T-helper 1 cell (primary cell): Measurements from ENCODE around the gene EFHC1.
"Not testable (repeated sequence)": the region's sequence is repeated elsewhere in the genome, so short reads cannot be mapped to it uniquely, and the experiment has no call there.

Experiments
- DNase-seq, 5 donors: peaks; one replicate each; pipeline ENCODE4 v3.0.0-alpha.2; 2012 to 2020

EFHC1 gene

DNA sequence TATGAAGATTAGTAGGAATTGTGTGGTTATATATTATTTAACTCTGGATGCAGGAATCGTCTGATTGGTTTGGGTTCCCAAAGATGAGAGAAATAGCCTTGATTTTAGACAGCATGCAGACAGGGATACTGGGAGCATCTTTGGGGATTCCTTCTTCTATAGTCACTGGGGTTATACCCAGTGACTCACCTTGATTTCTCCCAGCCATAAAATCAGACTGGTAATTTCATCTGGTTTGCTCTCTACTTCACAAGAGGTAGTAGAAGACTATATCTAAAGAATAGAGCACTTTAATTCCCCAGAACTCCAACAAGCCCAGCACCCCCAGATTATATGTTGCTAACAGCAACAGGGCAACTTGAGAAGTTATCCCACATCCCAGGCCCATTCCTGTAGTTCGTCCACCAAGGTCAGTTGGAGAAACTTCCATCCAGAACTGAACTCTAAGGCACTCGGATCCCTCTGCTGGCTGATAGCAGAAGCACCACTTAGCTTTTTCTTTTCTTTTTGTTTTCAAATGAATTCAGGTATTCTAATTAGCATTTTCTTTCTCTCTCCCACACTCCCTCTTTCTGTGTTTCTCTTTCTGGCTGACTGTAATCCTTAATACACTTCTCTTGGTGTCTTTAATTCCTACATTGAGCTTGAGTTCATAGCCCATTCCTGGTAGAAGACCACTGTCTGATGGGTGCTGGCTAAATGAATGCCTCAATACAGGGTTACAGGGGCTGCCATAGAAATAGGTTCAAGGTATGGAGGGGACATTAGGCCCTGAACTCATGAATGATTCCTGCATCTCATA is 20.4 kb upstream of the EFHC1 start:
- peak in 1 of 5 donors; percentile 44 for DNase-seq

DNA sequence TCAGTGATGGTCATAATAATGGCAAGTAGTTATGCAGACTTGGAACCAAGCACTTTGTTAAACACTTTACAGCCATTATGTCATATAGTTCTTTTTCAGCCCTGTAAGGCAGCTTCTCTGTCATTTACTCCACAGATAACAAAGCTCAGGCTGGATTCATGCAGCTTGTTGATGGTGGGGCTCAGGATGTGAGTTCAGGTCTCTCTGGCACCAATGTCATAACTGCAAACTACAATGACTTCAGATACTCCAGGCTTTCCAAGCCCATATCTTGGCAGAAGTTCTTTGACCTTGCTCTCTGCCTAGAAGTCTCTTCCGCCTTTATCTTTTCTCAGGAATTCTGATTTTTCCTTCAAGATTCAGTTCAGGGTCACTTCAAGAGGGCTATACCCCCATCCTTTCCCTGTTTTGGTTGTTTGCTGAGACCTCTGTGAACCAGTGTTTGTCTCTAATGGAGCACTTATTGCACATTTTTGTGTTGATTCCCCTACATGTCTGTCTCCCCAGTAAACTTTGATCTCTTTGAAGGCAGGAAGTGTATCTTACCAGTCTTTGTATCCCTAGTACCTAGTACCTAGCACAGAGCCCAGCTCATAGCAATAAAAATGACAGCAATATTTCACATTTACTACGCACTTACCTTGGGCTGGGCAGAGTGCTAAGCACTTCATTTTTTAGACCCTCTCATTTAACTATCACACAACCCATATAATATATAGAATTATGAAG is 19.7 kb upstream of the EFHC1 start:
- no peak for DNase-seq

DNA sequence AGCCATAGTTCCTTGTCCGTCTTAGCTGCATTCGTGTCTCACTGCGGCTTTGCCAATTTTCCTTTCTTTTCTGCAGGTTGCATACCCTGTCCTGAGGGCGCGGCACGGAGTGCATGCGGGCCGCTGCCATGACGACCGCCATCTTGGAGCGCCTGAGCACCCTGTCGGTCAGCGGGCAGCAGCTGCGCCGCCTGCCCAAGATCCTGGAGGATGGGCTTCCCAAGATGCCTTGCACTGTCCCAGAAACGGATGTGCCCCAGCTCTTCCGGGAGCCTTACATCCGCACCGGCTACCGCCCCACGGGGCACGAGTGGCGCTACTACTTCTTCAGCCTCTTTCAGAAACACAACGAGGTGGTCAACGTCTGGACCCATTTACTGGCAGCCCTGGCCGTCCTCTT is 17.1 kb upstream of the EFHC1 start:
- no peak for DNase-seq

DNA sequence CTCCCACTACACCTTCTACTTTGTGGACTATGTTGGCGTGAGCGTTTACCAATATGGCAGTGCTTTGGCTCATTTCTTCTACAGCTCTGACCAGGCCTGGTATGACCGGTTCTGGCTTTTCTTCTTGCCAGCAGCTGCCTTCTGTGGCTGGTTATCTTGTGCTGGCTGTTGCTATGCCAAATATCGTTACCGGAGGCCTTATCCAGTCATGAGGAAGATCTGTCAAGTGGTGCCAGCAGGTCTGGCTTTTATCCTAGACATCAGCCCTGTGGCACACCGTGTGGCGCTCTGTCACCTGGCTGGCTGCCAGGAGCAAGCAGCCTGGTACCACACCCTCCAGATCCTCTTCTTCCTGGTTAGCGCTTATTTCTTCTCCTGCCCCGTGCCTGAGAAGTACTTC is 16.5 kb upstream of the EFHC1 start:
- no peak for DNase-seq

DNA sequence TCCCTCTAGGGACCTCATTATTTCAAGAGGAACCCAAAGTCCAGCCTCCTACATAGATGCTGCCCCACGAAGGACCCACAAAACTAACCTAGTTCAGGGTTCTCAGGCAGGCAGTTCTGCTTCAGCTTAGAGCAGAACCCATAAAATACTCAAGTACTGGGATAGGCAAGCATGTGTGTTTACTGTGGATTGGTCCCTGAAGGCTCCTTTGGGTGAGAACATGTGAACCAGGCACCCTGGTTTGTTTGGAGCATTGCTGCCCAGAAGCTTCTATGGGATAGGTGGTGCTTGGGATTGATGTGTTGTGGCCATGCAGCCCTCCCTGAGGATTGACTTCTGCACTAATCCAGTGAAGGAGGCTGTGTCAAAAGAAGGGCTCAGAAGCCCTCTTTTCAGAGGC is 14.9 kb upstream of the EFHC1 start:
- no peak for DNase-seq

DNA sequence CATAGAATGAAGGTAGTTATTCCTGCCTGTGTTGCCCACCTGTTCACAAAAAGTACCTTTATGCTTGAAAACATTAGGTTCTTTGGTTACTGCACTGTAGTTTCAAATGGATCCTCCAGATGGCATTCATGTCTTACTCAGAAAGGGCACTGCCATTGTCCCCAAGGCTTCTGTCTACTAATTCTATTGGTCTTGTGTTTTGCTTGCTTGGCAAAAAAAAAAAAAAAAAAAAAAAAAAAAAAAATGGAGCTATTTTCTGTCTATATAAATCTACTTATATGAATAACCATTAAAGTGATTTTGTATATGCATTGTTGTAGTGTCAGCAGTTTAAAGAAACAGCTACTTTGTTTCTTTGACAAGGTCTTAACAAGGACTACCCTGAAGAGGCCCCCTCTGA is 12.7 kb upstream of the EFHC1 start:
- peak in 1 of 5 donors; percentile 44 for DNase-seq

DNA sequence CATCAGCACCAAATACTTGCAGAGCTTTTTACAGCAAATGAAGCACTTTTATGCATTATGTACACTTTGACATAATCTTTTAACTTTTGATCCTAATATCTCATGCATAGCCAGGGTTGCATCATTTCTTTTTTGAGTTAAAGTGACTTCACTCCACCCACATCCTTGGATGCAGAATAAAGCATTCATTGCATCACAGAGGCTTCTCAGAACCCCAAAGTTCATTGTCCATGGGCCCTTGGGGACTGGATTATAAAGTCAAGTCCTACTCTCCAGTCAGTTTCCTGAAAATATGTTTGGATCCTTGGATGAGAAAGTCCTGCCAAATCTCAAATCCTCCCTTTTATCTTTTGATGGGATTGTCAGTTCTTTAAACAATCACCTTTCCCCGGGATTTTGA is 10.6 kb upstream of the EFHC1 start:
- no peak for DNase-seq

DNA sequence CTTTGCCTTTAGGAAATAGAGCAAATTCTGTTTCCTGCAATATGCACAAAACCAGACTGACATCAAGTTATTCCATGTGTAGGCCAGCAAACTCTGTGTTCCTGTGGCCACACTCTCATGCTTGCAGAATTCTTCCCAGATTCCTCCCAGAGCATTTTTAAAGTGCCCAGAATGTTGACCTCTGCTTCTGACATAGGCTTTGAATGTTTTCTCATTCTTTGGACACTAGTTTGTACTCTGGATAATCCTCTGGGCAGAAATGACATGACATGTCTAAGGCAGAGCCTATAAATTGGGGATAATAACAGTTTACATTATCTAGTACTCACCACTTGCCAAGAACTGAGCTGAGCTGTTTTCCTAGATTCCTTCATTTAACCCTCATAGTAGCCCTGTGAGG is 9.2 kb upstream of the EFHC1 start:
- DNase-seq = no peak

DNA sequence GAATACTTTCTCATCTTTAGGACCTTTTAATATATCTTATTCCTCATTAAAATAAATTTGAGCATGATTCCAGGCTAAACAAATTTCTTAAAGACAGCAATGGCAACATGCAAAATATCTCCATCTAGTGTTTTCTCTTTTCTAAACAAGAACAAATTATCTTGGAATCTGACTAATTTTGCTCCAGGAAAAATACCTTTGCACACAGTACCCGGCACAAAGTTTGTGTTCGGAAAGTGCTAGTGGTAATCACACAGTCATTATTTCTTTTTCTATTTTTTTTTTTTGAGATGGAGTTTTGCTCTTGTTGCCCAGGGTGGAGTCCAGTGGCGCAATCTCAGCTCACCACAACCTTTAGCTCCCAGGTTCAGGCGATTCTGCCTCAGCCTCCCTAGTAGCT is 8.2 kb upstream of the EFHC1 start:
- no peak for DNase-seq

DNA sequence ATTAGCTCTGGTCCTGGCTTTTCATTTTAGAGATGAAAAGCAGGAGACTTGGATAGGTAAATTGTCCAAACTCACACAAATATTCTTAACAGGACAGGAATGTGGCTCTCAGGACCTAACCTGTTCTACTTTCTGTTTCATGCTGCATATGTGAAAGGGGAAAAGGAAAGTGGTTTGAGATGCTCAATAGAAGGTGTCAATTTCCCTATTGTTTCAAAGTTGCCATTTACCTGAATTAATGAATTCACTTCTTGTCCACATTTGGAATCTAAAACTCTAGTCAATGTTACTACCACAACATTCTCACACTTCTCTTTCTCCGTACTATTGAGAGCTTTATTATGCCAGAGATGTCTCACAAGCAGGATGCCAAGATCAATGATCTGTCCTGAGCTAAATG is 4.8 kb upstream of the EFHC1 start:
- DNase-seq = no peak

DNA sequence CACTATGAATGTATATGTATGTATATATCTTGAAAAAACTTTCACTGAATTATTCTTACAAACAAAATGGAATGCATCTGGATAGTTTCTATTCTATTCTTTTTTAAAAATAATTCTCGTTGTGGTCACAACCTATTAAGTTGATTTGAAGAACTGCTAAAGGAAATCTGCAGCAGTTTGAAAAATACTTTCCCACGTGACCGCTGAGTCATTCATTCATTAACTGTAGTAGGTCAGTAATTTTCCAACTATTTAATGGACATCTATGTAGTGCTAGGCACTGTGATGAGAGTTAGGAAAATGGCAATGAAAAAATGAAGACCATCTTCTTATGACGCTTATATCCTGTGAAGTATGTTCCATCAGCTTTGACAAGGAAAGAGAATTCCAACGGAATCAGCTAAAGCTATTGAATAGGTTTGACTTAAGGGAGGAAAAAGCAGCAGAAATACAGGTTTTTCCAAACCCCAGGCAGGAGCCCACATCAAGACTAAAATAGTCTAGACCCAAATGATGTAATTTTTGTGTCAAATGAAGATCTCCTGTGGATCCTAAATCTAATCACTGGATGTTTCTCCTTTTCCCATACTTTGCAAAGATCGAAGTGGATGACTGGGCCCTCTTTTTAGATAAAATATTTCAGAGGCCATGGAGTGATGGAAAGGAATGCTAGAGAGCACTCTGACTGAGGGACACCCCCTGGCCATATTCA is 4.1 kb upstream of the EFHC1 start:
- no peak for DNase-seq

DNA sequence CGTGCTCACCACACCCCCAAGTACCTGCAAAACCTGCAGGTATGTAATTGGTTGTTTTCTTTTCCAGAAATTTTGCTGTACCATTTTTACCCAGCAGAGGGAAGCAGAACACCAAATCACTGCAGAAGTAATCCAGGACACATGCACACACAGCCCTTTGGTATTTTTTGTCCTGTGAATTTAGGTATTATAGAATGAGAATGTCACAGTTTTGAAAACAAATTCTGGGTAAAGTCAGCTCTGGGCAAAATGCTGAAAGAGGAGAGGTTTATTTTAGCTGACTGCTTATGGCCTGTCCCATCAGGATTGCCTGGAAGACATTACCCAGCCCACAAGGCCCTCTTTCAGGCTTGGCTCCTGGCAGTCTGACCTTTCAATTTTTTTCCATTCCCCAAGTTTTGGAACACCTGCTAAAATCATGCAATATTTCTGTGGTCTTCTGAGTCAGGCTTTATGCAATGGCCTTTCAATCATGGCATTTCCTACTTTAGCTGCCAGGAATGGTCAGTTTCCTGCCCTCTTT is 3.5 kb upstream of the EFHC1 start:
- DNase-seq = peak in 3 of 5 donors; percentile 13 to 66 (median 34)

DNA sequence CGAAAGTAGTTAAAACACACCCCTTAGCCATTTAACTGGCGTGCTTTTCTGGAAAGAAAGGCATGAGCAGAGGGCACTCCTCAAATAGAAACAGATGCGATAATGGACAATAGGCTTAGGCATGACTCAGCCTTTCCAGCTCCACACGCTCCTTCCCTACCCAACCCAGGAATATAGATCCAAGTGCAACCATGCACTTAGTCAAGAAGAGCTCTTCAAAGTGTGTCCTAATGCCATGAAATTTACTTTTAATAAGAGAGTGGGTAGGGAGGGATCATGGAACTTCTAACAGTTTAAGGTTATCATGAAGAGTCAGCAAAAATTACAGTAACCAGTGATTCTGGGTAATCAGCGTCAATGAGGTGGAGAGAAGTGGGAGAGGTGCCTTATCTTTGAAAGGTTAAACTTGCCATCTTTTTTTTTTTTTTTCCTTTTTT is 2.4 kb upstream of the EFHC1 start:
- DNase-seq = no peak

DNA sequence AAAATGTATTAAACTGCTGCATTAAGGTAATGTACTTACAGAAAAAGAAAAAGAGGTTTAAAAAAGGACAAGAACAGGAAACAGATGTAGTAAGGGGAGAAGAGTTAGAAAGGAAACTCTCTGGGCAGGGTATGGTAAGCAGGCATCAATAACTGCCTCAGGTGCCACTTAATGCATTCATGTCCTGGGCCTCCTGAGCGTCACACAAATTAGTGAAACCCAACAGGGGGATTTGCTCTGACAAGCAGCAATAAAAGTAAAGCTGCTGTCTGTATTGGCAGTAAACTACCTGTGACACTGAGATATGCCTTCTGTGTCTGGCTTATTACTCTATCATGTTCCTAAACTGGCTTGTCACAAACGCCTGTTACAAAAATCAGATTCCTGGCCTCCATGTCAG is 1.5 kb upstream of the EFHC1 start:
- DNase-seq = no peak

DNA sequence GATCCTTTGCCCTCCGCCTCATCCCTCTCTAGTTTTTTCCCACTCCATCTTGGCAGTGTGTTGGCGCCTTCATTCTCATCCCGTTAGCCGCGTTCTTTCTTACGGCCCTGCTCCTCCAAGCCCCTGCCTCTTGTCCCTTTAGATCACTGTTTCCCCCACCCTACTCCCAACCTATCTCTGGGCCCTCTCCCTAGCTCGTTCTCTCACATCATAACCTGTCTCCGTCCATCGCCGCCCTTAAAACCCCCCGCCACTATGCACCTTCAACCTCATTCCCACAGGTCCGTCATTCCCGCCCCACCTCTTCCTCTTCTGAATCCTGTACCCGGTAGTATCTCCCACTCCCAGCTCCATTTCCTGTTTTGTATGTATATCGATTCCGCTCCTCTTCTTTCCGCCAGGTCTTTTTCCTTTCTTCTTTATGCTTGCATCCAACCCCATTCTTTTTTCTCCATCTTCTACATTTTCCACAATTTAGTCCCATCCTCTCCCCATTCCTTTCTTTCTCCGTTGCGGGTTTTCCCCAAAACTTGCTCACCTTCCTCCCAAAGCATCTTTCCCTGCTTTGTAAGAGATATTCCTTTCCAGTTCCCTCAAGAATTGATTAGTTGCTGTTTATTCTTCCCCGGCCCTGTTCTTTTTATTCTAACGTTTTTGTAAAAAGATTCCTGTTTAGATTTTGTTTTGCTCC is 671 bp downstream of the EFHC1 start:
- DNase-seq = no peak

DNA sequence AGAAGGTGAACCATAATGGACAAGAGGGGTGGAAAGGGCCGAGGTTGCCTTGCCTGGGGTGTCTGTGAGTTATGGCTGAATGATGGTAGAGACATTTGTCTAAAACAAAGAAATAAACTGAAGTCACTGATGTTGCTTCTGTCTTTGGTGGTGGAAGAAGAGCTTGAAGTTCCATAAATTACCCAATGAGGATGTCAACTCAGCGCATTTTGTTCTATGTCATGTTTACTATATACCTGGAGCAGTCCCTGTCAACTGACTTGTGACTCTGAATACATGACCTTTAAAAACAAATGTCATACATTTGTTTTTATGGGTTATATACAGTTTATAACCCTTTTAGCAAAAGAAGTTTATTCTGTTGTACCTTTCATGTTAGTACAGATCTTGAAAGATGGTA is 2.0 kb downstream of the EFHC1 start:
- no peak for DNase-seq

DNA sequence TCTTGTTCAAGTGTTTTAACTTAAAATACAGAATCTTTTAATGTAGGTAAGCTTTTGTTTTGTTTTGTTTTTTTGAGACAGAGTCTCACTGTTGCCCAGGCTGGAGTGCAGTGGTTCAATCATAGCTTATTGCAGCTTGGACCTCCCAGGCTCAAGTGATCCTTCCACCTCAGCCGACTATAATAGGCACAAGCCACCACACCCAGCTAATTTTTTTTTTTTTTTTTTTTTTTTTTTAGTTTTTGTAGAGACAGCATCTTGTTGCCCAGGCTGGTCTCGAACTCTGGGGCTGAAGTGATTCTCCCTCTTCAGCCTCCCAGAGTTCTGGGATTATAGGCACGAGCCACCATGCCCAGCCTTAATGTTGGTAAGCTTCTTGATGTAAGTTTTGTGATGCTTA is 3.3 kb downstream of the EFHC1 start:
- no peak for DNase-seq

DNA sequence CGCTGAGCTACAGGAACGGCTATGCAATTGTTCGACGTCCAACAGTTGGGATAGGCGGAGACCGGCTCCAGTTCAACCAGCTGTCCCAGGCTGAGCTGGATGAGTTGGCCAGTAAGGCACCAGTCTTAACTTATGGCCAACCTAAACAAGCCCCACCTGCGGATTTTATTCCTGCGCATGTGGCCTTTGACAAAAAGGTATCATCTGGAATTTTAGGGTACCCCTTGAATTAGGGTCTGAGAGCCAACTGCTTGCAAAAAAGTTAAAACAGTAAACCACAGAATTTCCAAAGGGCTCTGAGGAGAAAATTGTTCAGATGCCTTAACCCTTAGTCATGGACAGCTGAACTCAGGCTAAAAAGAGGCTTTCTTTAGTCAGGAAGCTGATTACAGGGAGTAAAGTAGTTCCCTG is 3.8 kb downstream of the EFHC1 start:
- no peak for DNase-seq

DNA sequence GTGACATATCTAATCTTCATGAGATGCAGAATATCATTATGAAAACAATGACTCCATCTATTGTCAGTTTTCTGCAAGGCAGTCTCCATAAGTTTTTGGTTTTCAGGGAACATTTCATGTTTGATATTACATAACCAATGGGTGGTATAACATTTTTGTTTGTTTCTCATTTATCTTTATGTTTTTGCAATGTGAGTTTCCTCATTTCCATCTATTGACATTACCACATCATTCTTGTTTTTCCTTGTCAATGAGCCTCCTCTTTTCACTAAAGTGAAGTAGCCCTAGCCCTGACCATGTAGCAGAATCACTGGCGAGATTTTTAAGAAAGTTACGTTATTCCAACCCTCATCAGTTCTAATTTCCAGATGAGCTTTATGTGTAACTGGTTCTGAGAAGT is 4.4 kb downstream of the EFHC1 start:
- DNase-seq = no peak

DNA sequence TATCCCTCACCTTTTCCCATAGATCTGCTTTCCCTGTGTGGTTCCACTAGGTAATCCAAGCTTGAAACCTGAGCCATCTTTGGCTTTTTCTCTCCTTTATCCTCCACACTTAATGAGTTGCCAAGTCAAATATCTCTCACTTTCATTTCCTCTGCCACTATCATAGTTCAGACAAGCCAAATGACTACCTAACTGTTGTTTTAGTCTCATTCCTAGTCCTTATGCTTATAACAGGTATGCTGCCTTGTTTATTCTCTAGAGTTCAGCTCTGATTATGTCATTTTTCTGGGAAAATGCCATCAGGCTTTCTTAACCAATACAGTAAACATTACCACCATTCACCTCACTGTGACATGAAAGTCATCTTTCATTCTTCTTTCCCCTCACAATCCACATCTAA is 6.5 kb downstream of the EFHC1 start:
- no peak for DNase-seq

DNA sequence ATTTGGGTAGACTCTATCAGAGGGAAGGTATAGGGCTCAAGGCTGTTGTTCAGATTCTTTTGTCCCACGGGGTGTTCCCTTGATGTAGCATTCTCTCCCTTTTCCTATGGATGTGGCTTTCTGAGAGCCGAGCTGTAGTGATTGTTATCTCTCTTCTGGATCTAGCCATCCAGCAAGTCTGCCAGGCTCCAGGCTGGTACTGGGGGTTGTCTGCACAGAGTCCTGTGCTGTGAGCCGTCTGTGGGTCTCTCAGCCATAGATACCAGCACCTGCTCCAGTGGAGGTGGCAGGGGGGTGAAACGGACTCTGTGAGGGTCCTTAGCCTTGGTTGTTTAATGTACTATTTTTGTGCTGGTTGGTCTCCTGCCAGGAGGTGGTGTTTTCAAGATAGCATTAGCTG is 13.2 kb downstream of the EFHC1 start:
- DNase-seq = not testable (repeated sequence)

DNA sequence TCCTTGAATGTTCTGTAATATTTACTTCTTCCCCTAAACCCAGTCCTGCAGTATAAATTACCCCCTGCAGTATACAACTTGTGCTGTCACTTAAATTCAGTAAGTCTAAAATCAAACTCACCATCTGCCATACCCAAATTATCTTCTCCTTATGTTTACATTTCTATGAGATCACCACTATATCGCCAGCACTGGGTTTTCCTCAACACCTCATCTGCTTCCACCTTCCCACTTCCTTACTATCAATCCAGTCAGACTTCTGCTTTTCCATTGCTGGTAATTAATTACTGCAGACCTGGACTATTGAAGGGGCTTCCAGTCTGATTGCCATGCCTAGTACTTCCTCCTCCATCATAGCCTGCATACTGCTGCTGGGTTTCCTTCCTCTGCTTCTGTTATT is 15.2 kb downstream of the EFHC1 start:
- no peak for DNase-seq

DNA sequence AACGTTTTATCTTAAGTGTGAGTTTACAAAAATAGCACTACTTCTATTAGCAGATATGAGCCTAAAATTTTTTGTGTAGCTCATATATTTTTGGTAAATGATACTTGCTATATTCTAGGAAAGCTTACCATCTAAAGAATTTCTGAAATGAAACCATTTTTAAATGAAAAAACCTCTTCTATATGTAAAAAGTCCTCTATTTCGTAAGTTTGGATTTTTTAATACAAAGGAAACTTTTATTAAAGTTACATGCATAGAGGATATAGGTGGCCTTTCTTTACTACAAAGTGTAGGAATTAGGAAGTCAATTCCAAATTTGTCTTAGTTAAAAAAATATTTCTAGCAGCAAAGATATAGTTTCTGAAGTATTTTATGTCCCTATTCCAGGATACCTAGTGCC is 18.8 kb downstream of the EFHC1 start:
- DNase-seq = no peak
